ENCODE data around the gene STPG3.

- no peak for TF ChIP-seq POLR2A (IDR thresholded peaks at IDR 0.05)
- TF ChIP-seq, protein P1, sequence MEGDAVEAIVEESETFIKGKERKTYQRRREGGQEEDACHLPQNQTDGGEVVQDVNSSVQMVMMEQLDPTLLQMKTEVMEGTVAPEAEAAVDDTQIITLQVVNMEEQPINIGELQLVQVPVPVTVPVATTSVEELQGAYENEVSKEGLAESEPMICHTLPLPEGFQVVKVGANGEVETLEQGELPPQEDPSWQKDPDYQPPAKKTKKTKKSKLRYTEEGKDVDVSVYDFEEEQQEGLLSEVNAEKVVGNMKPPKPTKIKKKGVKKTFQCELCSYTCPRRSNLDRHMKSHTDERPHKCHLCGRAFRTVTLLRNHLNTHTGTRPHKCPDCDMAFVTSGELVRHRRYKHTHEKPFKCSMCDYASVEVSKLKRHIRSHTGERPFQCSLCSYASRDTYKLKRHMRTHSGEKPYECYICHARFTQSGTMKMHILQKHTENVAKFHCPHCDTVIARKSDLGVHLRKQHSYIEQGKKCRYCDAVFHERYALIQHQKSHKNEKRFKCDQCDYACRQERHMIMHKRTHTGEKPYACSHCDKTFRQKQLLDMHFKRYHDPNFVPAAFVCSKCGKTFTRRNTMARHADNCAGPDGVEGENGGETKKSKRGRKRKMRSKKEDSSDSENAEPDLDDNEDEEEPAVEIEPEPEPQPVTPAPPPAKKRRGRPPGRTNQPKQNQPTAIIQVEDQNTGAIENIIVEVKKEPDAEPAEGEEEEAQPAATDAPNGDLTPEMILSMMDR (IDR thresholded peaks at IDR 0.05) = no peak
Observed at GRCh38 chr9:137225699-137226331, 25.3 kb upstream of the STPG3 start.

Data from vagina (tissue), 2 donors.